ENCODE results near the gene TPSAB1.
"Not testable (repeated sequence)": the region's sequence is repeated elsewhere in the genome, so short reads cannot be mapped to it uniquely, and the experiment has no call there.

DNA sequence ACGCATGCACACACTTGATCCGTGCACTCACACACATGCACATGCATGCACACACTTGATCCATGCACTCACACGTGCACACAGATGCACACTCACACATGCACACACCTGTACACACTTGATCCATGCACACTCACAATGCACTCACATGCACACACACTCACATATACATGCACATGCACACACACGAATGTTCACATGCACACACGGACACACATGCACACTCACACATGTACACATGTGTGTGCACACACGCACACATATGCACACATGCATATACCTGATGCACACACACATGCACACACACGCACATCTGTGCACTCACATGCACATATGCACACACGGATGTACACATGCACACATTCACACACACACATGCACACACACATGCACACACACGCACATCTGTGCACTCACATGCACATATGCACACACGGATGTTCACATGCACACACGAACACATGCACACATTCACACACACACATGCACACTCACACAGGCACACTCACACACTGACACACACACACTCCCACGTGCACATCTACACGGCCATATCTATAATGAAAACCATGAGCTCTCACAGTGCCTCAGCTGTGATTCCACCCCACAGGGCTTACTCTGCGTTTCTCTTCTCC, 7.5 kb downstream of the TPSAB1 start:
- TF ChIP-seq, protein P1, sequence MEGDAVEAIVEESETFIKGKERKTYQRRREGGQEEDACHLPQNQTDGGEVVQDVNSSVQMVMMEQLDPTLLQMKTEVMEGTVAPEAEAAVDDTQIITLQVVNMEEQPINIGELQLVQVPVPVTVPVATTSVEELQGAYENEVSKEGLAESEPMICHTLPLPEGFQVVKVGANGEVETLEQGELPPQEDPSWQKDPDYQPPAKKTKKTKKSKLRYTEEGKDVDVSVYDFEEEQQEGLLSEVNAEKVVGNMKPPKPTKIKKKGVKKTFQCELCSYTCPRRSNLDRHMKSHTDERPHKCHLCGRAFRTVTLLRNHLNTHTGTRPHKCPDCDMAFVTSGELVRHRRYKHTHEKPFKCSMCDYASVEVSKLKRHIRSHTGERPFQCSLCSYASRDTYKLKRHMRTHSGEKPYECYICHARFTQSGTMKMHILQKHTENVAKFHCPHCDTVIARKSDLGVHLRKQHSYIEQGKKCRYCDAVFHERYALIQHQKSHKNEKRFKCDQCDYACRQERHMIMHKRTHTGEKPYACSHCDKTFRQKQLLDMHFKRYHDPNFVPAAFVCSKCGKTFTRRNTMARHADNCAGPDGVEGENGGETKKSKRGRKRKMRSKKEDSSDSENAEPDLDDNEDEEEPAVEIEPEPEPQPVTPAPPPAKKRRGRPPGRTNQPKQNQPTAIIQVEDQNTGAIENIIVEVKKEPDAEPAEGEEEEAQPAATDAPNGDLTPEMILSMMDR (conservative IDR thresholded peaks at IDR 0.05; ENCODE audit: low read depth, low read length) = not testable (repeated sequence)
- not testable (repeated sequence) for TF ChIP-seq EZH2 (IDR thresholded peaks at IDR 0.05; ENCODE audit: borderline replicate concordance, low read depth, low read length, poor library complexity, severe bottlenecking)

All from A673 (cell line).